Measurements from ENCODE around the gene DOC2A.

DNA sequence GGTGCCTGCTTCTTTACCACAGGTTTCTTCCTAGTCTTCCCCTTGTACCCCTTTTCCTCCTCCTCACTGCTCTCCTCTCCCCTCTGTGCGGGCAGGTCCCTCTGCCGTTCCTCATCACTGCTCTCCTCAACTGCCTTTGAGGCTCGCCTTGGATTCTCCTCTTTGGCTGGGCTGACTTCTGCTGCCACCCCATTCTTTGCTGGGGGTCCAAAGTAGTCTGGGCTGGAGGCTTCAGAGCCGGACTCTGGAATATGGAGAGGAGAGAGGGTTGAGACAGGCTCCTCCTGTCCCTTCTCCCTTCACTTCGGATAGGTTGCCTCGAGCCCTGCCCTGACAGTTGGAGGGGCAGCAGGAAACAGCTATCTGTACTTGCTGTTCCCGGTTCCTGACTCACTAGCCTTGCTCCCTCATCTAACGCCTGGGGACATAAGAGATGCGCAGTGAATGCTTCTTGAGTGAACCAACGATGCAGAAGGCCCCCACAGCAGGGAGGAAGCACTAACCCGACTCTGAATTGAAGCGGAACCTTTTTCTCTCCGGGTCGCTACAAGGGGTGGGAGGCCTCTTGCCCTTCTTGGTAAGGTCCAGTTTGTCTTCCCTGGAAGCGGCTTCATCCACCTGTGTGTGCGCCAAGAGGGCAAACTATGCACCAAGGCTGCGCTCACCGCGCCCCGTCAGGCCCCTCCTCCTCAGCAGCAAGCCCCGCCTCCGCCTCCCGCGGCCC is 16.1 kb downstream of the DOC2A start:
- no peak for TF ChIP-seq TAF1 (IDR thresholded peaks at IDR 0.05; ENCODE audit: borderline replicate concordance, low read depth, low read length)
- TF ChIP-seq, protein P1, sequence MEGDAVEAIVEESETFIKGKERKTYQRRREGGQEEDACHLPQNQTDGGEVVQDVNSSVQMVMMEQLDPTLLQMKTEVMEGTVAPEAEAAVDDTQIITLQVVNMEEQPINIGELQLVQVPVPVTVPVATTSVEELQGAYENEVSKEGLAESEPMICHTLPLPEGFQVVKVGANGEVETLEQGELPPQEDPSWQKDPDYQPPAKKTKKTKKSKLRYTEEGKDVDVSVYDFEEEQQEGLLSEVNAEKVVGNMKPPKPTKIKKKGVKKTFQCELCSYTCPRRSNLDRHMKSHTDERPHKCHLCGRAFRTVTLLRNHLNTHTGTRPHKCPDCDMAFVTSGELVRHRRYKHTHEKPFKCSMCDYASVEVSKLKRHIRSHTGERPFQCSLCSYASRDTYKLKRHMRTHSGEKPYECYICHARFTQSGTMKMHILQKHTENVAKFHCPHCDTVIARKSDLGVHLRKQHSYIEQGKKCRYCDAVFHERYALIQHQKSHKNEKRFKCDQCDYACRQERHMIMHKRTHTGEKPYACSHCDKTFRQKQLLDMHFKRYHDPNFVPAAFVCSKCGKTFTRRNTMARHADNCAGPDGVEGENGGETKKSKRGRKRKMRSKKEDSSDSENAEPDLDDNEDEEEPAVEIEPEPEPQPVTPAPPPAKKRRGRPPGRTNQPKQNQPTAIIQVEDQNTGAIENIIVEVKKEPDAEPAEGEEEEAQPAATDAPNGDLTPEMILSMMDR (IDR thresholded peaks at IDR 0.05 in 2 of 3, conservative IDR thresholded peaks at IDR 0.05 in 1 of 3; ENCODE audit: control insufficient read depth in 2 of 3, extremely low read depth in 1 of 3, insufficient read depth in 1 of 3, low read depth in 3 of 3, low read length in 3 of 3), result no peak
- TF ChIP-seq SP1 (IDR thresholded peaks at IDR 0.05; ENCODE audit: low read depth, low read length), result no peak
- no peak for TF ChIP-seq EZH2 (IDR thresholded peaks at IDR 0.05; ENCODE audit: borderline replicate concordance, control insufficient read depth, low read depth, low read length)
- TF ChIP-seq CHD4 (IDR thresholded peaks at IDR 0.05), result no peak
- TF ChIP-seq, protein P2, sequence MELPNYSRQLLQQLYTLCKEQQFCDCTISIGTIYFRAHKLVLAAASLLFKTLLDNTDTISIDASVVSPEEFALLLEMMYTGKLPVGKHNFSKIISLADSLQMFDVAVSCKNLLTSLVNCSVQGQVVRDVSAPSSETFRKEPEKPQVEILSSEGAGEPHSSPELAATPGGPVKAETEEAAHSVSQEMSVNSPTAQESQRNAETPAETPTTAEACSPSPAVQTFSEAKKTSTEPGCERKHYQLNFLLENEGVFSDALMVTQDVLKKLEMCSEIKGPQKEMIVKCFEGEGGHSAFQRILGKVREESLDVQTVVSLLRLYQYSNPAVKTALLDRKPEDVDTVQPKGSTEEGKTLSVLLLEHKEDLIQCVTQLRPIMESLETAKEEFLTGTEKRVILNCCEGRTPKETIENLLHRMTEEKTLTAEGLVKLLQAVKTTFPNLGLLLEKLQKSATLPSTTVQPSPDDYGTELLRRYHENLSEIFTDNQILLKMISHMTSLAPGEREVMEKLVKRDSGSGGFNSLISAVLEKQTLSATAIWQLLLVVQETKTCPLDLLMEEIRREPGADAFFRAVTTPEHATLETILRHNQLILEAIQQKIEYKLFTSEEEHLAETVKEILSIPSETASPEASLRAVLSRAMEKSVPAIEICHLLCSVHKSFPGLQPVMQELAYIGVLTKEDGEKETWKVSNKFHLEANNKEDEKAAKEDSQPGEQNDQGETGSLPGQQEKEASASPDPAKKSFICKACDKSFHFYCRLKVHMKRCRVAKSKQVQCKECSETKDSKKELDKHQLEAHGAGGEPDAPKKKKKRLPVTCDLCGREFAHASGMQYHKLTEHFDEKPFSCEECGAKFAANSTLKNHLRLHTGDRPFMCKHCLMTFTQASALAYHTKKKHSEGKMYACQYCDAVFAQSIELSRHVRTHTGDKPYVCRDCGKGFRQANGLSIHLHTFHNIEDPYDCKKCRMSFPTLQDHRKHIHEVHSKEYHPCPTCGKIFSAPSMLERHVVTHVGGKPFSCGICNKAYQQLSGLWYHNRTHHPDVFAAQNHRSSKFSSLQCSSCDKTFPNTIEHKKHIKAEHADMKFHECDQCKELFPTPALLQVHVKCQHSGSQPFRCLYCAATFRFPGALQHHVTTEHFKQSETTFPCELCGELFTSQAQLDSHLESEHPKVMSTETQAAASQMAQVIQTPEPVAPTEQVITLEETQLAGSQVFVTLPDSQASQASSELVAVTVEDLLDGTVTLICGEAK (IDR thresholded peaks at IDR 0.05; ENCODE audit: borderline replicate concordance), result no peak

All from GM12878 (cell line).